Measurements from ENCODE around the gene NFIA. TPM values are rescaled to one million over a fixed set of nuclear protein-coding genes. Genes with fewer than 3 reads are reported as not detected.

Gene NFIA
- total RNA-seq, 1 experiment from 2014 or later = 20.9 TPM

DNA sequence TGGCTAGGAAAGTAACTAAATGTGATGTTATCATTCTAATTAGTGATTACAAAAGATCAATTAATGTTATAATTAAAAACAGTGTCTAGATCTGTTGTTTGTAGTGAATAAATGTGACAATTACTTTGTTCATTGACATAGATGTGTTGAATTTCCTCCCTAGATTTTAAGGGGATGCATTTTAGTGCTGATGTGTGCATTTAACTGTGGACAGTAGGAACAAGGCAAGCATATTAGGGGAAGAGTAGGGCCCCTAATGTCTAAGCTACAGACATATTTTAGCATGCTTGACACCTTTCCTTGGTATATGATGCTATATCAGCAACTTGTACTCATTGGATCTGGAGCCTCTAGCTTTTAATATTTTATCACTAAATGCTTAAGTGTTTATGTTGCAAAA, 48.9 kb downstream of the NFIA start:
- no TSS peak for BruUV-seq (replicated peaks)
- CTCF ChIA-PET = no interaction called here
- TF ChIP-seq REST (IDR thresholded peaks at IDR 0.05; ENCODE audit: insufficient read depth in 1 of 2, low read depth in 2 of 2, low read length in 1 of 2) = no peak
- no peak for TF ChIP-seq POLR2AphosphoS5 (IDR thresholded peaks at IDR 0.05; ENCODE audit: low read depth, low read length)
- TF ChIP-seq TCF7L2 (IDR thresholded peaks at IDR 0.05; ENCODE audit: low read depth, low read length) = no peak
- no peak for TF ChIP-seq SIN3A (IDR thresholded peaks at IDR 0.05; ENCODE audit: borderline replicate concordance, insufficient read depth, low read depth, low read length)
- no peak for TF ChIP-seq CTCF (IDR thresholded peaks at IDR 0.05)
- no peak for DNase-seq (ENCODE audit: low read depth, low spot score)
- POLR2A ChIA-PET = interaction anchor here (0.5 kb wide), 1 partner anchor 53 kb away, joined by 5 read pairs; no protein-coding TSS in a partner anchor
- Histone ChIP-seq H3K27me3 (ENCODE audit: control insufficient read depth, insufficient read depth, low read length) (no peaks in the 10 kb centered on the region), H3K4me3 (ENCODE audit: low read depth in 2 of 2, low read length in 2 of 2) (no peak overlapping the region), H3K9me3 (ENCODE audit: control insufficient read depth, insufficient read depth, low read depth, low read length) (no peaks in the 10 kb centered on the region), H3K27ac (ENCODE audit: low read length) (no peak overlapping the region), H3K4me1 (ENCODE audit: control insufficient read depth, insufficient read depth, low read length) (peaks cover 16% of the 10 kb centered on the region), H3K36me3 (ENCODE audit: control insufficient read depth, insufficient read depth, low read length) (no peaks in the 10 kb centered on the region)
- in situ Hi-C loops (cut with HindIII; ENCODE audit: low pct_unique_long_range_greater_than_20kb, low sequenced_read_pairs) (no loop called here), intact Hi-C loops (cut with micrococcal nuclease; ENCODE audit: unreplicated experiment) (no loop called here)
- no peak for ATAC-seq

GRCh38 chr1:61131716-61132115, 49.4 kb downstream of the NFIA start:
- Histone ChIP-seq H3K27ac (ENCODE audit: low read length) (no peak overlapping the region), H3K4me1 (ENCODE audit: control insufficient read depth, insufficient read depth, low read length) (peaks cover 16% of the 10 kb centered on the region), H3K9me3 (ENCODE audit: control insufficient read depth, insufficient read depth, low read depth, low read length) (no peaks in the 10 kb centered on the region), H3K27me3 (ENCODE audit: control insufficient read depth, insufficient read depth, low read length) (no peaks in the 10 kb centered on the region), H3K36me3 (ENCODE audit: control insufficient read depth, insufficient read depth, low read length) (no peaks in the 10 kb centered on the region), H3K4me3 (ENCODE audit: low read depth in 2 of 2, low read length in 2 of 2) (no peak overlapping the region)
- in situ Hi-C loops (cut with HindIII; ENCODE audit: low pct_unique_long_range_greater_than_20kb, low sequenced_read_pairs) (no loop called here), intact Hi-C loops (cut with micrococcal nuclease; ENCODE audit: unreplicated experiment) (no loop called here)
- ChIA-PET CTCF (no interaction called here), POLR2A (no interaction called here)
- no TSS peak for BruUV-seq (replicated peaks)
- TF ChIP-seq SIN3A (IDR thresholded peaks at IDR 0.05; ENCODE audit: borderline replicate concordance, insufficient read depth, low read depth, low read length) = no peak
- TF ChIP-seq REST (IDR thresholded peaks at IDR 0.05; ENCODE audit: insufficient read depth in 1 of 2, low read depth in 2 of 2, low read length in 1 of 2) = no peak
- no peak for TF ChIP-seq TCF7L2 (IDR thresholded peaks at IDR 0.05; ENCODE audit: low read depth, low read length)
- TF ChIP-seq POLR2AphosphoS5 (IDR thresholded peaks at IDR 0.05; ENCODE audit: low read depth, low read length) = no peak
- TF ChIP-seq CTCF (IDR thresholded peaks at IDR 0.05) = no peak
- ATAC-seq (no peak), DNase-seq (ENCODE audit: low read depth, low spot score) (no peak)

Data from Panc1 (cell line).